Kasumi-1 (cell line): Measurements from ENCODE around the gene TAOK3.
"Not testable (repeated sequence)": the region's sequence is repeated elsewhere in the genome, so short reads cannot be mapped to it uniquely, and the experiment has no call there.

Experiments used
- DNase-seq, 2 experiments: peaks; one replicate each; lab custom pipeline; 2025; lab: John Stamatoyannopoulos, UW

Gene TAOK3

GRCh38 chr12:118372541-118373495, at the start of gene TAOK3:
TSS of gene TAOK3 (minus strand) at chr12:118372907. CDS start at chr12:118255567, 117,340 bp downstream.
- DNase-seq = peak; percentile 99

- DNase-seq = no peak
These were observed 48.0 kb upstream of the TAOK3 start for GRCh38 chr12:118420673-118421072.

GRCh38 chr12:118418385-118419057, 45.8 kb upstream of the TAOK3 start:
- DNase-seq = no peak

GRCh38 chr12:118417942-118418341, 45.2 kb upstream of the TAOK3 start:
- DNase-seq = no peak

- no peak for DNase-seq
These were observed 37.1 kb upstream of the TAOK3 start for GRCh38 chr12:118409834-118410233.

- not testable (repeated sequence) for DNase-seq
These were observed 35.5 kb upstream of the TAOK3 start for GRCh38 chr12:118408241-118408640.

GRCh38 chr12:118404876-118405521, 32.3 kb upstream of the TAOK3 start:
- DNase-seq = peak; percentile 69 to 89

GRCh38 chr12:118402251-118402650, 29.5 kb upstream of the TAOK3 start:
- DNase-seq = no peak

GRCh38 chr12:118398940-118399339, 26.2 kb upstream of the TAOK3 start:
- DNase-seq = peak; percentile 92 to 94

GRCh38 chr12:118398524-118398923, 25.8 kb upstream of the TAOK3 start:
- peak in 1 of 2 experiments; percentile 59 for DNase-seq

GRCh38 chr12:118397708-118398440, 25.2 kb upstream of the TAOK3 start:
- DNase-seq = no peak

- DNase-seq = no peak
These were observed 19.1 kb upstream of the TAOK3 start for GRCh38 chr12:118391836-118392235.

- no peak for DNase-seq
These were observed 18.7 kb upstream of the TAOK3 start for GRCh38 chr12:118391424-118391823.

GRCh38 chr12:118377884-118378470, 5.3 kb upstream of the TAOK3 start:
- peak; percentile 68 to 82 for DNase-seq

GRCh38 chr12:118377021-118377883, 4.5 kb upstream of the TAOK3 start:
- DNase-seq = no peak

- peak; percentile 76 to 81 for DNase-seq
These were observed 3.6 kb upstream of the TAOK3 start, which contains the start of gene SUDS3 for GRCh38 chr12:118376089-118377020. TSS of gene SUDS3 (plus strand) at chr12:118376555. CDS start at chr12:118376692, 137 bp downstream.

- no peak for DNase-seq
These were observed 2.6 kb upstream of the TAOK3 start for GRCh38 chr12:118375348-118375747.

GRCh38 chr12:118374909-118375308, 2.2 kb upstream of the TAOK3 start:
- DNase-seq = no peak

- DNase-seq = no peak
These were observed 1.5 kb upstream of the TAOK3 start for GRCh38 chr12:118374126-118374725.
